Hepatocyte (in vitro differentiated cells): ENCODE data around the gene DISP1. TPM values are rescaled to one million over a fixed set of nuclear protein-coding genes. Genes with fewer than 3 reads are reported as not detected.

ENCODE experiments used
- DNase-seq: peaks from one replicate; pipeline ENCODE4 v3.0.0-alpha.2; 2016; ENCODE audit warnings: low spot score
- H2AFZ ChIP-seq: fragments of 200-600 bp; sonication (generic); 2 replicates; pipeline ENCODE4 v1.6.0; 2016; ENCODE audit warnings: antibody characterized with exemption, mild to moderate bottlenecking
- H3K27ac ChIP-seq: fragments of 200-600 bp; sonication (generic); 2 replicates; pipeline ENCODE4 v1.5.1; 2016; ENCODE audit warnings: mild to moderate bottlenecking
- H3K27me3 ChIP-seq: fragments of 200-600 bp; sonication (generic); 2 replicates; pipeline ENCODE4 v1.6.1; 2016
- H3K36me3 ChIP-seq: fragments of 200-600 bp; sonication (generic); replicated peaks from 2 replicates; pipeline ENCODE4 v1.5.1; 2016; ENCODE audit warnings: low read depth; ENCODE audit not compliant: insufficient read depth
- H3K4me1 ChIP-seq: fragments of 200-600 bp; sonication (generic); 2 replicates; pipeline ENCODE4 v1.5.1; 2016; ENCODE audit warnings: mild to moderate bottlenecking, moderate library complexity; ENCODE audit not compliant: insufficient read depth
- H3K4me2 ChIP-seq: fragments of 200-600 bp; sonication (generic); 2 replicates; pipeline ENCODE4 v1.6.0; 2016
- H3K4me3 ChIP-seq: fragments of 200-600 bp; sonication (generic); 2 replicates; pipeline ENCODE4 v1.5.1; 2016; ENCODE audit warnings: mild to moderate bottlenecking
- H3K79me2 ChIP-seq: fragments of 200-600 bp; sonication (generic); 2 replicates; pipeline ENCODE4 v1.6.0; 2017; ENCODE audit warnings: mild to moderate bottlenecking
- H3K9me2 ChIP-seq: fragments of 200-600 bp; sonication (generic); replicated peaks from 2 replicates; pipeline ENCODE4 v1.6.0; 2017; ENCODE audit warnings: mild to moderate bottlenecking; ENCODE audit not compliant: insufficient read depth
- H3K9me3 ChIP-seq: fragments of 200-600 bp; sonication (generic); 2 replicates; pipeline ENCODE4 v1.5.1; 2016; ENCODE audit warnings: low read depth, mild to moderate bottlenecking
- H4K20me1 ChIP-seq: fragments of 200-600 bp; sonication (generic); 2 replicates; pipeline ENCODE4 v1.6.0; 2016; ENCODE audit warnings: mild to moderate bottlenecking; ENCODE audit not compliant: insufficient read depth, poor library complexity, severe bottlenecking
- EZH2 ChIP-seq: fragments of 200-600 bp; sonication (generic); IDR thresholded peaks from 2 replicates; pipeline ENCODE4 v1.6.1; 2016; ENCODE audit warnings: antibody characterized with exemption, mild to moderate bottlenecking, borderline replicate concordance
- EZH2phosphoT487 ChIP-seq: fragments of 200-600 bp; sonication (generic); IDR thresholded peaks from one replicate; pipeline ENCODE4 v1.6.1; 2018; ENCODE audit warnings: antibody characterized with exemption, mild to moderate bottlenecking, low read depth, moderate library complexity; ENCODE audit not compliant: unreplicated experiment, severe bottlenecking
- WGBS: methylation state at CpG from one replicate; pipeline ENCODE4 v1.1.6; 2016; ENCODE audit warnings: low lambda C conversion rate; ENCODE audit errors: missing lambda C conversion rate; 5-methylcytosine and 5-hydroxymethylcytosine counted together
- polyA plus RNA-seq: library from polyadenylated mRNA; unstranded; fragments of >200 nt; fragmentation: Nextera tagmentation; extraction: Ambion mirVana; gene quantifications from 2 replicates; pipeline ENCODE4 v1.2.1, GENCODE V29; 2016
- total RNA-seq: library from RNA; depleted of rRNA; stranded (reverse); fragments of >200 nt; gene quantifications from 2 replicates; pipeline ENCODE4 v1.2.3, GENCODE V29; 2014
- TF ChIP-seq, protein P1 (sequence below): fragments of 200-600 bp; sonication (generic); IDR thresholded peaks from 2 replicates; pipeline ENCODE4 v1.5.1; 2016; ENCODE audit warnings: antibody characterized with exemption, mild to moderate bottlenecking; ENCODE audit not compliant: poor library complexity

The DISP1 gene
- total and polyA plus RNA-seq, 2 experiments from 2014 or later, result 10.1 to 14.6 TPM

DNA sequence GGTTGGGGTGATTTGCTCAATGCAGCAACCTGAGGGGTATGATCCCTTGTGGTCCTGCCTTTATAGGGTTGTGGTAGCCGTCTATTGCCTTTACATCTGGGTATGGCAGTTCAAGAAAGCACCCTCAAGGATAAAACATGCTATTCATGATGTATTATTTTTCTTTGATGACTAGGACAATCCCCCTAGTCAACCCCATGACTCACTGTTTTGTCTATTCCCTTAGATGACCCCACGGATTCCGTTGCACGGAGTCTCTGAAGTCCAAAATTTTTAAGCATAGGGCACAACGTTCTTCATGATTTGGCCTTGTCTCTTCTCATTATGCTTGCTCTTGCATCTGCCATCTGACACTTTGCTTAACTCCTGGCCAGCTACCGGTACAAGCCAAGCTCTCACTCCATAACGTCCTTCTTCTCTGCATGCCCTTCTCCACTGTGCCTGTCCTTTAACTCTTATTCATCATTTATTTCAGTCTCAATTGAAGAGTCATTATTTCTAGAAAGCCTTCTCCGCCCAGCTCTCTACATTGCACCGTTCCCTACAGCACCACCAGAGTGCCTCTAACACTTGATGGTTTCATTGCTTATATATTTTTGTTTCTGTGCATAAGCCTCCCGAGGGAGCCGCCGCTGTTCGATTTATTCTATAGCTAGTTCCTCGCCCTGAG is 838 bp upstream of the DISP1 start:
- TF ChIP-seq EZH2phosphoT487 (no peak), EZH2 (no peak)
- TF ChIP-seq, protein P1, sequence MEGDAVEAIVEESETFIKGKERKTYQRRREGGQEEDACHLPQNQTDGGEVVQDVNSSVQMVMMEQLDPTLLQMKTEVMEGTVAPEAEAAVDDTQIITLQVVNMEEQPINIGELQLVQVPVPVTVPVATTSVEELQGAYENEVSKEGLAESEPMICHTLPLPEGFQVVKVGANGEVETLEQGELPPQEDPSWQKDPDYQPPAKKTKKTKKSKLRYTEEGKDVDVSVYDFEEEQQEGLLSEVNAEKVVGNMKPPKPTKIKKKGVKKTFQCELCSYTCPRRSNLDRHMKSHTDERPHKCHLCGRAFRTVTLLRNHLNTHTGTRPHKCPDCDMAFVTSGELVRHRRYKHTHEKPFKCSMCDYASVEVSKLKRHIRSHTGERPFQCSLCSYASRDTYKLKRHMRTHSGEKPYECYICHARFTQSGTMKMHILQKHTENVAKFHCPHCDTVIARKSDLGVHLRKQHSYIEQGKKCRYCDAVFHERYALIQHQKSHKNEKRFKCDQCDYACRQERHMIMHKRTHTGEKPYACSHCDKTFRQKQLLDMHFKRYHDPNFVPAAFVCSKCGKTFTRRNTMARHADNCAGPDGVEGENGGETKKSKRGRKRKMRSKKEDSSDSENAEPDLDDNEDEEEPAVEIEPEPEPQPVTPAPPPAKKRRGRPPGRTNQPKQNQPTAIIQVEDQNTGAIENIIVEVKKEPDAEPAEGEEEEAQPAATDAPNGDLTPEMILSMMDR, result peak; percentile 20
- H3K4me2 ChIP-seq, result peak overlapping the region; percentile 74
- DNase-seq, result no peak
- no peaks in the 10 kb centered on the region for H3K36me3 ChIP-seq
- H3K9me3 ChIP-seq, result no peaks in the 10 kb centered on the region
- no peaks in the 10 kb centered on the region for H3K9me2 ChIP-seq
- H4K20me1 ChIP-seq, result no peaks in the 10 kb centered on the region
- WGBS, result 67% methylated on average over 14 of the region's 14 CpGs
- H3K4me3 ChIP-seq, result no peak overlapping the region
- peaks cover 24% of the 10 kb centered on the region for H3K4me1 ChIP-seq
- peaks cover 34% of the 10 kb centered on the region for H3K79me2 ChIP-seq
- no peaks in the 10 kb centered on the region for H3K27me3 ChIP-seq
- H3K27ac ChIP-seq, result peak overlapping the region; percentile 98
- H2AFZ ChIP-seq, result peak overlapping the region; percentile 98

DNA sequence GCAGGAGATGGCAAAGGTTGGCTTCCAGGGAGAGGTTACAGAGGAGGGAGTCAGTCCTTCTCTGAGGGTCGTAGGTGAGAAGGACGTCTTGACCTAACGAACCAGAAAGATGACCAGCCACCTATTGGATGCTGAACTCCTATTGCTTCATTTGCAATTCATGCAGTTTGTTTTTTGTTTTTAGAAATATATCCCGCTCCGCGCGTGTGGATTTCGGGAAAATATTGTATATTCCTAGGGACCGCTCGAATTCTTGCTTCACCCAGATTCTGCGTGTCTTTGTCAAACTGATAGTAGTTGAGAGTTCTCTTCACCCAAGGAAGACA is 564 bp downstream of the DISP1 start:
- no peaks in the 10 kb centered on the region for H3K9me2 ChIP-seq
- H3K79me2 ChIP-seq, result peaks cover 48% of the 10 kb centered on the region
- 4% methylated on average over 11 of the region's 11 CpGs for WGBS
- no peaks in the 10 kb centered on the region for H3K9me3 ChIP-seq
- H3K27me3 ChIP-seq, result no peaks in the 10 kb centered on the region
- H3K27ac ChIP-seq, result peak overlapping the region; percentile 98
- no peaks in the 10 kb centered on the region for H4K20me1 ChIP-seq
- peak overlapping the region; percentile 98 for H2AFZ ChIP-seq
- TF ChIP-seq EZH2, result no peak
- no peak for TF ChIP-seq EZH2phosphoT487
- TF ChIP-seq, protein P1, result no peak
- peaks cover 20% of the 10 kb centered on the region for H3K4me1 ChIP-seq
- no peak for DNase-seq
- peak overlapping the region; percentile 62 for H3K4me3 ChIP-seq
- no peaks in the 10 kb centered on the region for H3K36me3 ChIP-seq
- H3K4me2 ChIP-seq, result peak overlapping the region; percentile 74

DNA sequence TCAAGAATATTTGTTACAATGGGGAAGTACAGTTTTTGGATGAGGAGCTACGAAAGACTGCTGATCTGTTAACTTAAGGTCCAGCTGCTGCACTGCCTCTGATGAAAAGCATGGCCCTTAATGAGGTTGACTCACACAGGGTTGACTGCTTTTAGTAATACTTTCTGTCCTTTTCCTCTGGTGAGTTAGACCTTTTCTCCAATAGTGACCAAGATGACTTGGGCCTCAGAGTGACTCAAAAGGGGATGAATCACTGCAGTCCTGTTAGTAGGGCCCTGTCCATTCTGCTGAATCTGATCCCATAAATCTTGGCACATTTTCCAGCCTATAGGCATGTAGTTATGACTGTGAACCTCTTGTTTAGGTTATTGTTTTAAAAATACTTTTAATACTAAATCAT is 2.7 kb downstream of the DISP1 start:
- Histone ChIP-seq H3K79me2 (peaks cover 68% of the 10 kb centered on the region), H2AFZ (no peak overlapping the region), H4K20me1 (no peaks in the 10 kb centered on the region), H3K4me1 (peaks cover 19% of the 10 kb centered on the region), H3K4me2 (peak overlapping the region; percentile 74), H3K9me2 (no peaks in the 10 kb centered on the region), H3K9me3 (no peaks in the 10 kb centered on the region), H3K4me3 (no peak overlapping the region), H3K27me3 (no peaks in the 10 kb centered on the region), H3K36me3 (no peaks in the 10 kb centered on the region), H3K27ac (peak overlapping the region; percentile 62)
- WGBS, result 76% methylated on average over 1 of the region's 1 CpG
- DNase-seq, result peak; percentile 58
- no peak for TF ChIP-seq EZH2phosphoT487

DNA sequence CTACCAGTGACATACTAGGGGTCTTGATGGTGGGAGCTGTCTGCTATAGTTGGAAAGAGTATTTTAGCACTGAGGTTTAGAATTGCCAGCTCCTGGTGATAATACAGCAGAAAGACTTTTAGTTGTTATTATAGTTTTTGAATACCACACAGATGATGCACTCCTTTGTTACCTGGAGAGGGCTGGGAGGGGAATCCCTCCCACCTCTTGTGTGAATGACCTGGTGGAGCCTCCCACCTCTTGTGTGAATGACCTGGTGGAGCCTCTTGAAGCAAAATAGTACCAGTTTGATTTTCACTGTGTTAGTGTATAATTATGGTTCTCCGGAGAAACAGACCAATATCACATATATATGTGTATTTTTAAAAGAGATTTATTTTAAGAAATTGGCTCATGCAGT is 3.3 kb downstream of the DISP1 start:
- H3K4me2 ChIP-seq, result peak overlapping the region; percentile 25
- peaks cover 74% of the 10 kb centered on the region for H3K79me2 ChIP-seq

More for the DNA sequence above, 3.3 kb downstream of the DISP1 start:
- H3K27ac ChIP-seq, result peak overlapping the region; percentile 62
- H3K27me3 ChIP-seq, result no peaks in the 10 kb centered on the region
- no peaks in the 10 kb centered on the region for H3K36me3 ChIP-seq
- H3K9me3 ChIP-seq, result no peaks in the 10 kb centered on the region
- H3K4me3 ChIP-seq, result no peak overlapping the region
- DNase-seq, result no peak
- H4K20me1 ChIP-seq, result no peaks in the 10 kb centered on the region
- H3K4me1 ChIP-seq, result peaks cover 19% of the 10 kb centered on the region
- 96% methylated on average over 1 of the region's 1 CpG for WGBS
- H2AFZ ChIP-seq, result no peak overlapping the region
- no peak for TF ChIP-seq EZH2phosphoT487
- TF ChIP-seq EZH2, result no peak
- TF ChIP-seq, protein P1, result no peak
- H3K9me2 ChIP-seq, result no peaks in the 10 kb centered on the region
